Measurements from ENCODE around the gene CYP3A5. TPM values are rescaled to one million over a fixed set of nuclear protein-coding genes. Genes with fewer than 3 reads are reported as not detected.

CYP3A5 gene
- total RNA-seq (2022; extraction: Qiagen RNA extraction), result 1.5 to 2.2 TPM (median 1.8 TPM) in 5 replicates

DNA sequence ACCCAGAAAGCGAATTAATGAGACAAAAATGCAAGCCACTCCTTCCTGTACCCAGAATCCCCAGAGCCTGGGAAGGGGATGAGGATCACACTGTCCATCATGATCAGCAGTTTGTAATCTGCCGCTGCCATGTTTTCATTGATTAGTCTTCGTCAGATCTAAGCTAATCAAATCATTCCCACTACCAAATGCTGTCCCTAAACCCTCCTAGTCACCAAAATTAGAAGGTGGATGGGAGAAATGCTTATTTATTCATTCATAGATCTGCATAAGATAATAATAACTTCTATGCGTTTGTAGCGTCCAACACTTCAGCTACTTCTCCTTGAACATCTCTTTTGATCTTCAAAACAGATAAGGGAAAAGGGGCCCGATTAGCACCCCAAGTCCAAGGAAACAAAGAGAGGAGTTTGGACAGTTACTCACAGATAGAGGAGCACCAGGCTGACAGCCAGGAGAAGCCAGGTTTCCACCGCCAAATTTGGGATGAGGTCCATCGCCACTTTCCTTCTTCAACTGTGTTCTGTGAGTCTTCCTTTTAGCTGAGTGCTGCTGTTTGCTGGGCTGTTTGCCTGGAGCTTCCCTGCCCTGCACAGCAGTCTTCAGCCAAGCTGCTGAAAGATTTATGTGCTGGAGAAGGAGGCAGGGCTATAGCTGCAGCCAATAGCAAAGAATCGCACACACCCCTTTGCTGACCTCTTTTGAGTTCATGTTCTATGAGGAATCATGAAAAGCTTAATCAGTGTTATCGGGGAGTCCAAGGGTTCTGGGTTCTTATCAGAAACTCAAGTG is at the start of gene CYP3A5:
TSS of gene CYP3A5 (minus strand) at position 597 of the 792 bp plus-strand sequence. CDS start at position 497, 100 bp downstream.

DNA sequence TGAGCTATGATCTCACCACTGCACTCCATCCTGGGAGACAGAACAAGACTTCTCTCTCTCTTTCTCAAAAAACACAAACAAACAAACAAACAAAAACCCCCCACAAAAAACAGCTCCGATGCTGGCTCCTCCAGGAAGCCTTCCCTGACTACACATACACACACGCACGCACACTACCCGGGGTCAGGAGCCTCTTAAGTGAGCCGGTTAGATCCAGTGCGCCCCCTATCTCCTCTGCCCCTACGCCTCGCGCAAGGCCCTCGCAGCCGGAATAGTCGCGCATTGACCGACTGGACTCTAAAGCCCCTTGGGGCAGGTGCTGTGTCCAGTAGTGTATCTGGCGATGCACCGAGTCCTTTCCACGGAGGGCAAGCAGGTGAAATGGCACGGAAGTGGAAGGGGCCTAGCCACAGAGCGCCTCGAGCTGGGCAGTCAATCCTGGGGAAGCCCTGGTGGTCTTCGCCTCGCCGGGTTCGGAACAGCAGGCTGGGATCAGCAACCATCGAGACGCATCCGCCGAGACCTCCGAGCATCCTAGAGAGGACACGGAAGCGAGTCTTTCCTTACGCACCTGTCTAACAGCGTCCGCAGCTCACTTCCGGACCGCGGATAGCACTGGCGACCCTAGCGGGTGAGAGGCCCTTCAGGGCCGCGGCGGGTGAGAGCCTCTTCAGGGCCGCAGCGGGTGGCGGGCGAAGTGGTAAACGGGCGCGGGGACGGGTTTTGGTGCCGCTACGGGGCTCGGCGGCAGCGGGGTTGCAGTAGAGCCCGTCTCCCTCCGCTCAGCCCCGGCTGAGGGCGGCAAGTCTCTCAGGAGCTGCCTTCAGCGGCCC is 63.2 kb downstream of the CYP3A5 start, which contains the start of gene ZSCAN25:
TSS of gene ZSCAN25 (plus strand) at position 588 of the 833 bp plus-strand sequence. CDS start 2,661 bp downstream, outside the sequence.

Other genes starting within 250 kb of the CYP3A5 start
- 5.8 to 9.9 TPM (median 6.9 TPM) in 5 replicates for gene PTCD1, start 241.2 kb downstream of the CYP3A5 start, total RNA-seq (2022; extraction: Qiagen RNA extraction)
- gene CPSF4, start 241.1 kb downstream of the CYP3A5 start, total RNA-seq (2022; extraction: Qiagen RNA extraction), result 36.8 to 42.9 TPM (median 39.4 TPM) in 5 replicates
- gene ATP5MF, start 213.8 kb downstream of the CYP3A5 start, total RNA-seq (2022; extraction: Qiagen RNA extraction), result 888 to 1,049 TPM (median 936 TPM) in 5 replicates
- 6.1 to 9.6 TPM (median 7.3 TPM) in 5 replicates for gene ZNF789, start 207.1 kb downstream of the CYP3A5 start, total RNA-seq (2022; extraction: Qiagen RNA extraction)
- 15.7 to 18.2 TPM (median 17.3 TPM) in 5 replicates for gene ZNF394, start 179.7 kb downstream of the CYP3A5 start, total RNA-seq (2022; extraction: Qiagen RNA extraction)
- gene ZKSCAN5, start 175.3 kb downstream of the CYP3A5 start, total RNA-seq (2022; extraction: Qiagen RNA extraction), result 8.7 to 11.6 TPM (median 9.7 TPM) in 5 replicates
- gene FAM200A, start 127.9 kb downstream of the CYP3A5 start, total RNA-seq (2022; extraction: Qiagen RNA extraction), result 6.0 to 6.8 TPM (median 6.2 TPM) in 5 replicates
- gene ZNF655, start 121.4 kb downstream of the CYP3A5 start, total RNA-seq (2022; extraction: Qiagen RNA extraction), result 53.6 to 57.4 TPM (median 54.1 TPM) in 5 replicates
- 0.89 to 1.3 TPM (median 1.1 TPM) in 5 replicates for gene TMEM225B, start 81.7 kb downstream of the CYP3A5 start, total RNA-seq (2022; extraction: Qiagen RNA extraction)
- gene ZSCAN25, start 63.0 kb downstream of the CYP3A5 start, total RNA-seq (2022; extraction: Qiagen RNA extraction), result 8.2 to 10.5 TPM (median 10.0 TPM) in 5 replicates
- gene CYP3A7, start 55.2 kb upstream of the CYP3A5 start, total RNA-seq (2022; extraction: Qiagen RNA extraction), result not detected in 5 replicates
- 0.07 to 0.15 TPM in 2 of 5 replicates, not detected in the others for gene CYP3A4, start 104.2 kb upstream of the CYP3A5 start, total RNA-seq (2022; extraction: Qiagen RNA extraction)
- gene CYP3A43, start 148.0 kb upstream of the CYP3A5 start, total RNA-seq (2022; extraction: Qiagen RNA extraction), result not detected in 5 replicates
- gene OR2AE1, start 197.0 kb upstream of the CYP3A5 start, total RNA-seq (2022; extraction: Qiagen RNA extraction), result not detected in 5 replicates
- gene TRIM4, start 239.5 kb upstream of the CYP3A5 start, total RNA-seq (2022; extraction: Qiagen RNA extraction), result 24.9 to 30.2 TPM (median 26.4 TPM) in 5 replicates
- gene GJC3, start 249.6 kb upstream of the CYP3A5 start, total RNA-seq (2022; extraction: Qiagen RNA extraction), result 0.16 TPM in 1 of 5 replicates, not detected in the others